Common myeloid progenitor, CD34-positive (primary cell): ENCODE measurements around the gene NOC4L.

Experiments
- CTCF ChIA-PET: fragments of 350-600 bp; sonication (Branson Sonifier 250); formaldehyde crosslinking; loops from one replicate; lab custom pipeline; 2021; ENCODE audit warnings: antibody characterized with exemption; lab: Charles Lee
- POLR2A ChIA-PET: fragments of 350-600 bp; sonication (Branson Sonifier 250); formaldehyde crosslinking; loops from one replicate; lab custom pipeline; 2021; ENCODE audit warnings: antibody characterized with exemption; lab: Charles Lee
- DNase-seq, 3 donors: peaks; one replicate each; pipeline versions ENCODE4 v3.0.0 to v3.0.0-alpha.2; 2013
- H3K27ac ChIP-seq, 2 experiments: 1 replicate in 1 of 2; 2 replicates in 1 of 2; pipeline ENCODE4 v1.7.0; 2013; ENCODE audit warnings: inconsistent platforms in 2 of 2, low read length in 2 of 2, mild to moderate bottlenecking in 2 of 2, low read depth in 1 of 2, moderate library complexity in 1 of 2; ENCODE audit not compliant: severe bottlenecking in 2 of 2, insufficient read depth in 1 of 2, poor library complexity in 1 of 2
- H3K27me3 ChIP-seq, 5 experiments: replicated peaks in 2 of 5; 1 replicate in 3 of 5; 2 replicates in 2 of 5; pipeline versions ENCODE4 v1.6.1 to v1.7.0; 2013; ENCODE audit warnings: low read length in 4 of 5, mild to moderate bottlenecking in 2 of 5, moderate library complexity in 2 of 5, inconsistent platforms in 1 of 5; ENCODE audit not compliant: insufficient read depth in 5 of 5, control insufficient read depth in 4 of 5
- H3K36me3 ChIP-seq, 4 experiments: 1 replicate in 2 of 4; 2 replicates in 2 of 4; pipeline versions ENCODE4 v1.6.1 to v1.7.0; 2013; ENCODE audit warnings: low read length in 3 of 4, control low read depth in 1 of 4, mild to moderate bottlenecking in 1 of 4; ENCODE audit not compliant: control insufficient read depth in 4 of 4, insufficient read depth in 4 of 4
- H3K4me1 ChIP-seq, 4 experiments: 1 replicate in 3 of 4; 2 replicates in 1 of 4; pipeline versions ENCODE4 v1.6.1 to v1.7.1; 2013; ENCODE audit warnings: low read length in 3 of 4, mild to moderate bottlenecking in 3 of 4, control low read depth in 1 of 4, inconsistent platforms in 1 of 4, moderate library complexity in 1 of 4; ENCODE audit not compliant: control insufficient read depth in 4 of 4, insufficient read depth in 4 of 4; ENCODE audit errors: control extremely low read depth in 1 of 4
- H3K4me3 ChIP-seq, 7 experiments: 1 replicate in 4 of 7; 2 replicates in 3 of 7; pipeline versions ENCODE4 v1.5.1 to v1.7.0; 2013; ENCODE audit warnings: mild to moderate bottlenecking in 7 of 7, low read length in 6 of 7, moderate library complexity in 6 of 7, inconsistent platforms in 2 of 7, low read depth in 2 of 7, control low read depth in 1 of 7; ENCODE audit not compliant: insufficient read depth in 4 of 7, control insufficient read depth in 1 of 7; ENCODE audit errors: extremely low read depth in 1 of 7
- H3K9me3 ChIP-seq, 5 experiments: 1 replicate in 4 of 5; 2 replicates in 1 of 5; pipeline versions ENCODE4 v1.6.1 to v1.7.1; 2013; ENCODE audit warnings: low read length in 4 of 5, mild to moderate bottlenecking in 2 of 5, inconsistent platforms in 1 of 5, low read depth in 1 of 5, moderate library complexity in 1 of 5; ENCODE audit not compliant: control insufficient read depth in 4 of 5, insufficient read depth in 2 of 5; ENCODE audit errors: control extremely low read depth in 1 of 5
- whole genome bisulfite sequencing: methylation state at CpG from one replicate; pipeline ENCODE4 v1.1.5; 2013; ENCODE audit not compliant: insufficient coverage; 5-methylcytosine and 5-hydroxymethylcytosine counted together

NOC4L gene

GRCh38 chr12:132170637-132171292, 26.5 kb downstream of the NOC4L start:
- WGBS = 92% methylated on average over 31 of the region's 33 CpGs
- no peak overlapping the region for H3K27ac ChIP-seq
- CTCF ChIA-PET = interaction anchor here (1.6 kb wide), 1 partner anchor 49 kb away, joined by 4 read pairs; no protein-coding TSS in a partner anchor
- no peak for DNase-seq
- POLR2A ChIA-PET = no interaction called here
- no peaks in the 10 kb centered on the region for H3K36me3 ChIP-seq
- H3K27me3 ChIP-seq = peaks cover 0 to 43% (median 4%) of the 10 kb centered on the region in 5 experiments
- H3K4me1 ChIP-seq = peaks cover 0 to 34% (median 27%) of the 10 kb centered on the region in 4 experiments
- no peaks in the 10 kb centered on the region for H3K9me3 ChIP-seq
- H3K4me3 ChIP-seq = no peak overlapping the region

DNA sequence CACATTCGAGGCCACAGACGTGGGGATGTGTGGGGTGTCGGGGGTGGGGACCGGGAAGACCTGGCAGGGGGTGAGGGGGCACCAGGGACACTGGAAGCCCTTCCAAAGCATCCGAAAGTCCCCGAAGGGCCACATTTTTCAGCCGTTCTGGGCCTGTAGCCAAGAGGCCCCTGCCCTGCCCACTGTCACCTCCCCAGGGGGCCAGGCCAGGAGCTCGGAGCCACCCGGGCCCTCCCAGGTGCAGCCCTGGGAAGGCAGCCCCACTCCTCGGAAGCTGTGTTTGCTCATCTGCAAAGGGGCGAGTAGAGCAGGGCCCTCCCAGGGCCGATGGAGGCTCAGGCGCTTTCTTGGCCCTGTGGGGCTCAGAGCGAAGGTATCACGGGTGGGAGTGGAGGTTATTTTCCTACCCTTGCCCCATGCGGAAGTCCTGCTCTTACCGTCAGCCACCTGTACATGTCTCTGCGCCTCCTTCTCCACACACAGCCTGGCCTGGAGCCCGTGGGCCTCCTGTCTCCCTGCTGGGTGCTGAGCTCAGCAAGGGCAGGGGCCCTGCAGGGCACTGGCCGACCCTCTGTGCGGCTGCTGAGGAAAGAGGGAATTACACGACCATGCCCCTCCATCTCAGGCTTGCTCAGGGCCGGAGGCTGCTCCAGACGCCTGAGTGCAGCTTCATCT, 27.2 kb downstream of the NOC4L start:
- Histone ChIP-seq H3K4me1 (peaks cover 0 to 34% (median 27%) of the 10 kb centered on the region in 4 experiments), H3K4me3 (no peak overlapping the region), H3K27me3 (peaks cover 0 to 48% (median 4%) of the 10 kb centered on the region in 5 experiments), H3K36me3 (no peaks in the 10 kb centered on the region), H3K9me3 (no peaks in the 10 kb centered on the region), H3K27ac (no peak overlapping the region)
- no peak for DNase-seq
- ChIA-PET POLR2A (no interaction called here), CTCF (interaction anchor here (1.6 kb wide), 1 partner anchor 48 kb away, joined by 4 read pairs; no protein-coding TSS in a partner anchor)
- 98% methylated on average over 20 of the region's 24 CpGs for WGBS

- 97% methylated on average over 15 of the region's 28 CpGs for WGBS
- no peak for DNase-seq
- peaks cover 0 to 54% (median 4%) of the 10 kb centered on the region in 5 experiments for H3K27me3 ChIP-seq
- H3K36me3 ChIP-seq = no peaks in the 10 kb centered on the region
- ChIA-PET CTCF (interaction anchor here (1.0 to 1.6 kb wide), 2 partner anchors 11 to 47 kb away, joined by 4 read pairs; no protein-coding TSS in a partner anchor), POLR2A (no interaction called here)
- peaks cover 0 to 34% (median 27%) of the 10 kb centered on the region in 4 experiments for H3K4me1 ChIP-seq
- no peak overlapping the region for H3K27ac ChIP-seq
- H3K9me3 ChIP-seq = no peaks in the 10 kb centered on the region
- no peak overlapping the region for H3K4me3 ChIP-seq
These were observed 27.8 kb downstream of the NOC4L start for GRCh38 chr12:132171968-132172521.

- H3K9me3 ChIP-seq = no peaks in the 10 kb centered on the region
- CTCF ChIA-PET = interaction anchor here (1.0 kb wide), 1 partner anchor 11 kb away, joined by 4 read pairs; no protein-coding TSS in a partner anchor
- no peak overlapping the region for H3K27ac ChIP-seq
- H3K4me1 ChIP-seq = peaks cover 0 to 31% (median 27%) of the 10 kb centered on the region in 4 experiments
- H3K4me3 ChIP-seq = no peak overlapping the region
- DNase-seq = no peak
- WGBS = 54% methylated on average over 10 of the region's 15 CpGs
- POLR2A ChIA-PET = no interaction called here
- H3K27me3 ChIP-seq = peaks cover 0 to 55% (median 4%) of the 10 kb centered on the region in 5 experiments
- no peaks in the 10 kb centered on the region for H3K36me3 ChIP-seq
These were observed 28.4 kb downstream of the NOC4L start for GRCh38 chr12:132172619-132173018.

DNA sequence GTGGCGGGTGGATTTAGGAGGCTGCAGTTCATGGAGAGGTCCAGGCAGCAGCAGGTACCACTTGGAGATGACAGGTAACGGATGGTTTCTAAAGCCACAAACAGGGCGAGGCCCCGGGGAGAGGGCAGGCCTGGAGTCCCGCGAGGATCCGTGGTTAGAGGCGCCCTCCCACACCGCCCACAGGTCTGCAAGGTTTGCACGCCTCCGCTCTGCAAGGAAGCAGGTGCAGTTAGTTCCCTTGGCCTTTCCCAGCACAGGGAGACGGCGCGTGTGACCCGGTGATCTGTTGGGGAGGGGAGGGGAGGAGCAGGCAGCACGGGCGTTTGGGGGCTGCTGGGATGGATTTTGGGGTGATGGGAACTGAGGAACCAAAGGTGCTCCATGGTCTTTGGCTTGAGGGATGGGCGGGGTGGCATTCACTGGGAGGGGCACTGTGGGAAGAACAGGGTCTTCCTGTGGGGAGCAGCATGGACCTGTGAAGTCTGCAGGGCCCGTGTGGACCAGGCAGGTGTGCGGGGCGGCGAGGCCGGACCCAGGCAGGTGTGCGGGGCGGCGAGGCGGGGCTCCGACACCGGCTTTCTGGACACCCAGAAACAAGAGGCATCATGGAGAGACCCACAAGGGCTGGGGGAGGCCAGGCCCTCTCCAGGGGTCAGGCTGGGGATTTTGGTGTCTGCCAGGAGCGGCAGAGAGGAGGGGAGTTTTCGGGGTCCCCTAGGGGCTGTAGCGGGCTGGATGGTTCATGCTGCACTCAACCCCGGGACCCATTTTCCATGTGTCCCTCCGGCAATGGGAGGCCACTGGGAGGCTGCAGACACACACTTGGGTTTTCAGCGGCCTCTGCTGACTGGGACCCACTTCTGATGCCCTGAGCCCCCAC, 29.1 kb downstream of the NOC4L start:
- Histone ChIP-seq H3K27ac (no peak overlapping the region), H3K27me3 (peaks cover 0 to 52% (median 4%) of the 10 kb centered on the region in 5 experiments), H3K4me3 (no peak overlapping the region), H3K4me1 (peaks cover 0 to 31% (median 29%) of the 10 kb centered on the region in 4 experiments), H3K36me3 (no peaks in the 10 kb centered on the region), H3K9me3 (no peaks in the 10 kb centered on the region)
- WGBS = 73% methylated on average over 17 of the region's 35 CpGs
- POLR2A ChIA-PET = no interaction called here
- CTCF ChIA-PET = interaction anchor here (1.0 kb wide), 1 partner anchor 12 kb away, joined by 4 read pairs; no protein-coding TSS in a partner anchor
- DNase-seq = peak in 2 of 3 donors; percentile 71 to 73

GRCh38 chr12:132174015-132174838, 30.0 kb downstream of the NOC4L start:
- no peak overlapping the region for H3K4me3 ChIP-seq
- H3K9me3 ChIP-seq = no peaks in the 10 kb centered on the region
- no peak overlapping the region for H3K27ac ChIP-seq
- H3K27me3 ChIP-seq = peaks cover 0 to 59% (median 4%) of the 10 kb centered on the region in 5 experiments
- 89% methylated on average over 24 of the region's 30 CpGs for WGBS
- POLR2A ChIA-PET = no interaction called here
- H3K4me1 ChIP-seq = peaks cover 0 to 36% (median 35%) of the 10 kb centered on the region in 4 experiments
- CTCF ChIA-PET = interaction anchor here (1.2 to 1.3 kb wide), 2 partner anchors 10 to 13 kb away, joined by 3 to 5 read pairs; no protein-coding TSS in a partner anchor
- DNase-seq = no peak
- no peaks in the 10 kb centered on the region for H3K36me3 ChIP-seq
